Hepatocyte (in vitro differentiated cells): ENCODE data around the gene LPP. TPM values are rescaled to one million over a fixed set of nuclear protein-coding genes. Genes with fewer than 3 reads are reported as not detected.

Experiments used
- DNase-seq: peaks from one replicate; pipeline ENCODE4 v3.0.0-alpha.2; 2016; ENCODE audit warnings: low spot score
- H2AFZ ChIP-seq: fragments of 200-600 bp; sonication (generic); 2 replicates; pipeline ENCODE4 v1.6.0; 2016; ENCODE audit warnings: antibody characterized with exemption, mild to moderate bottlenecking
- H3K27ac ChIP-seq: fragments of 200-600 bp; sonication (generic); 2 replicates; pipeline ENCODE4 v1.5.1; 2016; ENCODE audit warnings: mild to moderate bottlenecking
- H3K27me3 ChIP-seq: fragments of 200-600 bp; sonication (generic); 2 replicates; pipeline ENCODE4 v1.6.1; 2016
- H3K36me3 ChIP-seq: fragments of 200-600 bp; sonication (generic); replicated peaks from 2 replicates; pipeline ENCODE4 v1.5.1; 2016; ENCODE audit warnings: low read depth; ENCODE audit not compliant: insufficient read depth
- H3K4me1 ChIP-seq: fragments of 200-600 bp; sonication (generic); 2 replicates; pipeline ENCODE4 v1.5.1; 2016; ENCODE audit warnings: mild to moderate bottlenecking, moderate library complexity; ENCODE audit not compliant: insufficient read depth
- H3K4me2 ChIP-seq: fragments of 200-600 bp; sonication (generic); 2 replicates; pipeline ENCODE4 v1.6.0; 2016
- H3K4me3 ChIP-seq: fragments of 200-600 bp; sonication (generic); 2 replicates; pipeline ENCODE4 v1.5.1; 2016; ENCODE audit warnings: mild to moderate bottlenecking
- H3K79me2 ChIP-seq: fragments of 200-600 bp; sonication (generic); 2 replicates; pipeline ENCODE4 v1.6.0; 2017; ENCODE audit warnings: mild to moderate bottlenecking
- H3K9me2 ChIP-seq: fragments of 200-600 bp; sonication (generic); replicated peaks from 2 replicates; pipeline ENCODE4 v1.6.0; 2017; ENCODE audit warnings: mild to moderate bottlenecking; ENCODE audit not compliant: insufficient read depth
- H3K9me3 ChIP-seq: fragments of 200-600 bp; sonication (generic); 2 replicates; pipeline ENCODE4 v1.5.1; 2016; ENCODE audit warnings: low read depth, mild to moderate bottlenecking
- H4K20me1 ChIP-seq: fragments of 200-600 bp; sonication (generic); 2 replicates; pipeline ENCODE4 v1.6.0; 2016; ENCODE audit warnings: mild to moderate bottlenecking; ENCODE audit not compliant: insufficient read depth, poor library complexity, severe bottlenecking
- EZH2 ChIP-seq: fragments of 200-600 bp; sonication (generic); IDR thresholded peaks from 2 replicates; pipeline ENCODE4 v1.6.1; 2016; ENCODE audit warnings: antibody characterized with exemption, mild to moderate bottlenecking, borderline replicate concordance
- EZH2phosphoT487 ChIP-seq: fragments of 200-600 bp; sonication (generic); IDR thresholded peaks from one replicate; pipeline ENCODE4 v1.6.1; 2018; ENCODE audit warnings: antibody characterized with exemption, mild to moderate bottlenecking, low read depth, moderate library complexity; ENCODE audit not compliant: unreplicated experiment, severe bottlenecking
- WGBS: methylation state at CpG from one replicate; pipeline ENCODE4 v1.1.6; 2016; ENCODE audit warnings: low lambda C conversion rate; ENCODE audit errors: missing lambda C conversion rate; 5-methylcytosine and 5-hydroxymethylcytosine counted together
- polyA plus RNA-seq: library from polyadenylated mRNA; unstranded; fragments of >200 nt; fragmentation: Nextera tagmentation; extraction: Ambion mirVana; gene quantifications from 2 replicates; pipeline ENCODE4 v1.2.1, GENCODE V29; 2016
- total RNA-seq: library from RNA; depleted of rRNA; stranded (reverse); fragments of >200 nt; gene quantifications from 2 replicates; pipeline ENCODE4 v1.2.3, GENCODE V29; 2014
- TF ChIP-seq, protein P1 (sequence below): fragments of 200-600 bp; sonication (generic); IDR thresholded peaks from 2 replicates; pipeline ENCODE4 v1.5.1; 2016; ENCODE audit warnings: antibody characterized with exemption, mild to moderate bottlenecking; ENCODE audit not compliant: poor library complexity

LPP gene
- total and polyA plus RNA-seq, 2 experiments from 2014 or later = 53.2 to 73.8 TPM

DNA sequence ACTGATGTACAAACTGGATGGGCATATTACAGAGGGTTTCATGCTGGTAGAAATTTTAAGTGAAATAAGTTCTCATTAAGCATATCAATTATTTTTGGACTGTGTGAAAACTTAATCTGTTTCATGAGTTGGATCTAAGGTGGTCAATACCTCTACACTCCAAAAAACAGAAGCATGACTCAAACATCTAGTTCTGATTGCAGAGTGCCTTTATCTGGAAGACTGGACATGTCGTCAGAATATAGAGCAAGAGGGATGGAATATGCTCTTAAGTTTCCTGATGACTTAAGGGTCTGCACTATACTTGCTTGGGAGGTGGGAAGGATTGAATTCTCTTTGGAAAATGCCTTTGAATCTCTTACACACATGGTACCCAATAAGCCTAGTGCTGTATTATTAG is 138.3 kb downstream of the LPP start:
- no peak for DNase-seq
- no peaks in the 10 kb centered on the region for H3K27me3 ChIP-seq
- no peak overlapping the region for H3K27ac ChIP-seq
- no peaks in the 10 kb centered on the region for H3K9me2 ChIP-seq
- H3K4me2 ChIP-seq = no peak overlapping the region
- 81% methylated on average over 1 of the region's 1 CpG for WGBS
- no peaks in the 10 kb centered on the region for H4K20me1 ChIP-seq
- no peaks in the 10 kb centered on the region for H3K9me3 ChIP-seq
- TF ChIP-seq EZH2 (no peak), EZH2phosphoT487 (no peak)
- TF ChIP-seq, protein P1, sequence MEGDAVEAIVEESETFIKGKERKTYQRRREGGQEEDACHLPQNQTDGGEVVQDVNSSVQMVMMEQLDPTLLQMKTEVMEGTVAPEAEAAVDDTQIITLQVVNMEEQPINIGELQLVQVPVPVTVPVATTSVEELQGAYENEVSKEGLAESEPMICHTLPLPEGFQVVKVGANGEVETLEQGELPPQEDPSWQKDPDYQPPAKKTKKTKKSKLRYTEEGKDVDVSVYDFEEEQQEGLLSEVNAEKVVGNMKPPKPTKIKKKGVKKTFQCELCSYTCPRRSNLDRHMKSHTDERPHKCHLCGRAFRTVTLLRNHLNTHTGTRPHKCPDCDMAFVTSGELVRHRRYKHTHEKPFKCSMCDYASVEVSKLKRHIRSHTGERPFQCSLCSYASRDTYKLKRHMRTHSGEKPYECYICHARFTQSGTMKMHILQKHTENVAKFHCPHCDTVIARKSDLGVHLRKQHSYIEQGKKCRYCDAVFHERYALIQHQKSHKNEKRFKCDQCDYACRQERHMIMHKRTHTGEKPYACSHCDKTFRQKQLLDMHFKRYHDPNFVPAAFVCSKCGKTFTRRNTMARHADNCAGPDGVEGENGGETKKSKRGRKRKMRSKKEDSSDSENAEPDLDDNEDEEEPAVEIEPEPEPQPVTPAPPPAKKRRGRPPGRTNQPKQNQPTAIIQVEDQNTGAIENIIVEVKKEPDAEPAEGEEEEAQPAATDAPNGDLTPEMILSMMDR = no peak
- peaks cover 71% of the 10 kb centered on the region for H3K79me2 ChIP-seq
- no peak overlapping the region for H3K4me3 ChIP-seq
- peaks cover 25% of the 10 kb centered on the region for H3K4me1 ChIP-seq
- no peak overlapping the region for H2AFZ ChIP-seq
- H3K36me3 ChIP-seq = no peaks in the 10 kb centered on the region

DNA sequence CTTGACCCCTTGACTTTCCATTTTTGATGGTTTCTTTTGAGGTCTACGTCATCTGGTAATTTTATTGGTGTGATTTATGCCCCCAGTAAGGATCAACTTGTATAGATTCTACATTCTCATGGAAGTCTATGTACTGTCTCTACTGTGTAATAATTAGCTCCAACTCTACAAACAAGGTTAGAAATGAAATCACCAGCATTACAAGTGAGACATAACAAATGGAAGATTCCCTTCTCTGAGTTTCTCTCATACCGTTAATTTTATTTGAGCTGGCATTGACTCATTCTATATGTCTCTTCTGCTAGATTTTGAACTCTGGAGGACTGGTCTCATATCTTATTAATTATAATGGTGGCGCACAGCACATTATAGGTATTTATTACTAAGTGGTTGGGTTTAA is 138.9 kb downstream of the LPP start:
- no peaks in the 10 kb centered on the region for H3K36me3 ChIP-seq
- 87% methylated on average over 3 of the region's 3 CpGs for WGBS
- no peak for DNase-seq
- no peaks in the 10 kb centered on the region for H3K27me3 ChIP-seq
- no peak overlapping the region for H2AFZ ChIP-seq
- H3K27ac ChIP-seq = no peak overlapping the region
- H3K79me2 ChIP-seq = peaks cover 65% of the 10 kb centered on the region
- no peak overlapping the region for H3K4me2 ChIP-seq
- H3K9me2 ChIP-seq = no peaks in the 10 kb centered on the region
- TF ChIP-seq, protein P1 = no peak
- TF ChIP-seq EZH2 (no peak), EZH2phosphoT487 (no peak)
- no peaks in the 10 kb centered on the region for H3K9me3 ChIP-seq
- peaks cover 25% of the 10 kb centered on the region for H3K4me1 ChIP-seq
- H4K20me1 ChIP-seq = no peaks in the 10 kb centered on the region
- H3K4me3 ChIP-seq = no peak overlapping the region

DNA sequence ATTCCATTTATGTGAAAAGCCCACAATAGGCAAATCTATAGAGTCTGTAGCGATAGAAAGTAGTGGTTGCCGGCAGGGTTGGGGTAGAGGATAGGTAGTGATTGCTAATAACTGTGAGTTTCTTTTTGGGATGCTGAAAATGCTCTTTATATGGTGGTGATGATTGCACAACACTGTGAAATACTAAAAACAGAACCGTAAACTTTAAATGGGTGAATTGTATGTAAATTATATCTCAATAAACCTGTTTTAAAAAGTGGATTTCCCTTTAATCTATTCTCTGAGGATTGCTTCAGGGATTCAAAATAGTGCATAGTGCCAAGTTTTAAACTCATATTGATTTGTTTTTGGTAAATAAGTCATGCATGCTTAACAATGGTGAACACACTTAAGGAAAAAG is 140.2 kb downstream of the LPP start:
- no peaks in the 10 kb centered on the region for H3K9me2 ChIP-seq
- no peak overlapping the region for H3K4me3 ChIP-seq
- TF ChIP-seq EZH2 (no peak), EZH2phosphoT487 (no peak)
- TF ChIP-seq, protein P1 = no peak

More for the DNA sequence above, 140.2 kb downstream of the LPP start:
- peaks cover 68% of the 10 kb centered on the region for H3K79me2 ChIP-seq
- H4K20me1 ChIP-seq = no peaks in the 10 kb centered on the region
- H3K36me3 ChIP-seq = no peaks in the 10 kb centered on the region
- peak overlapping the region; percentile 89 for H3K27ac ChIP-seq
- H3K9me3 ChIP-seq = no peaks in the 10 kb centered on the region
- no peak for DNase-seq
- H3K4me2 ChIP-seq = peak overlapping the region; percentile 49
- peaks cover 31% of the 10 kb centered on the region for H3K4me1 ChIP-seq
- H2AFZ ChIP-seq = no peak overlapping the region
- WGBS = 95% methylated on average over 3 of the region's 3 CpGs
- no peaks in the 10 kb centered on the region for H3K27me3 ChIP-seq
